HCT116 (cell line): ENCODE results near the gene RPS27L. TPM values are rescaled to one million over a fixed set of nuclear protein-coding genes. Genes with fewer than 3 reads are reported as not detected.
"Not testable (repeated sequence)": the region's sequence is repeated elsewhere in the genome, so short reads cannot be mapped to it uniquely, and the experiment has no call there.

Experiments used
- ATAC-seq: fragments of 200-7000 bp; cut with Tn5 transposase; 2 replicates; pipeline ENCODE4 v1.9.1; 2020; ENCODE audit warnings: mild to moderate bottlenecking, moderate library complexity
- BruUV-seq: library from RNA; stranded (reverse); fragments of 400-500 nt; replicated peaks from 2 replicates; lab custom pipeline; 2021; lab: Mats Ljungman, UMichigan
- CTCF ChIA-PET: fragments of 300-600 bp; sonication (Branson Sonifier 250); formaldehyde crosslinking; loops from one replicate; lab custom pipeline; 2021; ENCODE audit warnings: antibody characterized with exemption; lab: Charles Lee
- POLR2A ChIA-PET: fragments of 300-600, 350-600 bp; sonication (Branson Sonifier 250); formaldehyde crosslinking; loops from one replicate; lab custom pipeline; 2021; ENCODE audit warnings: antibody characterized with exemption; lab: Charles Lee
- RAD21 ChIA-PET, 2 experiments: fragments of 300-600 bp; sonication (Branson Sonifier 250); formaldehyde crosslinking; loops; one replicate each; lab custom pipeline; 2023; ENCODE audit warnings: low total read pairs in 2 of 2; ENCODE audit not compliant: uncharacterized antibody in 2 of 2, unreplicated experiment in 2 of 2, low non-redundant PET in 1 of 2; lab: Charles Lee
- DNase-seq: peaks from one replicate; pipeline ENCODE4 v3.0.0-alpha.2; 2010; ENCODE audit warnings: low read depth, low spot score
- H2AFZ ChIP-seq: fragments of 200-600 bp; shearing (Covaris generic), sonication (generic); 2 replicates; pipeline ENCODE4 v1.6.1; 2017; ENCODE audit warnings: low read depth, mixed run types, mixed read lengths, antibody characterized with exemption, low read length; ENCODE audit not compliant: poor library complexity, severe bottlenecking
- H3K27ac ChIP-seq: 2 replicates; pipeline ENCODE4 v1.5.1; 2012; ENCODE audit warnings: low read depth, low read length
- H3K27me3 ChIP-seq: fragments of 200-600 bp; sonication (generic); 2 replicates; pipeline ENCODE4 v1.6.1; 2016; ENCODE audit warnings: mixed run types, low read length, mixed read lengths; ENCODE audit not compliant: insufficient read depth
- H3K36me3 ChIP-seq, 2 experiments: fragments of 200-500 bp in 1 of 2; fragments of 200-600 bp in 1 of 2; sonication (Bioruptor generic) in 1 of 2; sonication (generic) in 1 of 2; 2 replicates each; pipeline versions ENCODE4 v1.5.1 to v1.6.1; 2014 to 2016; ENCODE audit warnings: low read length in 2 of 2, inconsistent platforms in 1 of 2, mixed read lengths in 1 of 2, mixed run types in 1 of 2; ENCODE audit not compliant: insufficient read depth in 2 of 2, control insufficient read depth in 1 of 2
- H3K4me1 ChIP-seq, 2 experiments: fragments of 200-600 bp in 1 of 2; sonication (generic) in 1 of 2; 2 replicates each; pipeline versions ENCODE4 v1.5.1 to v1.6.1; 2012 to 2017; ENCODE audit warnings: low read length in 2 of 2, inconsistent platforms in 1 of 2, mild to moderate bottlenecking in 1 of 2, mixed read lengths in 1 of 2, mixed run types in 1 of 2, moderate library complexity in 1 of 2; ENCODE audit not compliant: insufficient read depth in 2 of 2, control insufficient read depth in 1 of 2
- H3K4me2 ChIP-seq: fragments of 200-600 bp; sonication (generic); 2 replicates; pipeline ENCODE4 v1.6.1; 2017; ENCODE audit warnings: mixed run types, low read length, mixed read lengths
- H3K4me3 ChIP-seq, 2 experiments: fragments of 200-600 bp in 1 of 2; sonication (generic) in 1 of 2; replicated peaks in 1 of 2; 2 replicates each; pipeline ENCODE4 v1.5.1; 2011 to 2016; ENCODE audit warnings: low read length in 2 of 2, control low read depth in 1 of 2, low read depth in 1 of 2, mild to moderate bottlenecking in 1 of 2, mixed read lengths in 1 of 2, mixed run types in 1 of 2
- H3K79me2 ChIP-seq: fragments of 200-600 bp; sonication (generic); 2 replicates; pipeline ENCODE4 v1.6.1; 2017; ENCODE audit warnings: mild to moderate bottlenecking, mixed run types, low read length, moderate library complexity, mixed read lengths; ENCODE audit not compliant: insufficient read depth
- H3K9ac ChIP-seq: fragments of 200-600 bp; sonication (generic); 2 replicates; pipeline ENCODE4 v1.6.1; 2016; ENCODE audit warnings: low read length, mixed read lengths
- H3K9me2 ChIP-seq: fragments of 200-600 bp; sonication (generic), shearing (Covaris generic); 2 replicates; pipeline ENCODE4 v1.6.1; 2017; ENCODE audit warnings: mixed run types, mild to moderate bottlenecking, moderate library complexity; ENCODE audit not compliant: insufficient read depth
- H3K9me3 ChIP-seq, 2 experiments: fragments of 200-500 bp in 1 of 2; fragments of 200-600 bp in 1 of 2; sonication (Bioruptor generic) in 1 of 2; sonication (generic) in 1 of 2; 2 replicates each; pipeline ENCODE4 v1.6.1; 2014 to 2017; ENCODE audit warnings: low read length in 2 of 2, mixed read lengths in 2 of 2, inconsistent platforms in 1 of 2, low read depth in 1 of 2, mild to moderate bottlenecking in 1 of 2, mixed run types in 1 of 2, moderate library complexity in 1 of 2; ENCODE audit not compliant: control insufficient read depth in 1 of 2, insufficient read depth in 1 of 2
- H4K20me1 ChIP-seq: fragments of 200-600 bp; sonication (generic), shearing (Covaris generic); 2 replicates; pipeline ENCODE4 v1.6.1; 2017; ENCODE audit warnings: mixed run types, mild to moderate bottlenecking, moderate library complexity; ENCODE audit not compliant: insufficient read depth
- CBX3 ChIP-seq: IDR thresholded peaks from 2 replicates; pipeline ENCODE4 v1.6.1; 2012; ENCODE audit warnings: low read depth
- EGR1 ChIP-seq: IDR thresholded peaks from 2 replicates; pipeline ENCODE4 v1.6.1; 2012; ENCODE audit warnings: low read depth
- ELF1 ChIP-seq: IDR thresholded peaks from 2 replicates; pipeline ENCODE4 v1.6.1; 2012; ENCODE audit warnings: low read depth, borderline replicate concordance
- FOSL1 ChIP-seq: IDR thresholded peaks from 2 replicates; pipeline ENCODE4 v1.6.1; 2012; ENCODE audit warnings: low read depth
- REST ChIP-seq: IDR thresholded peaks from 2 replicates; pipeline ENCODE4 v1.6.1; 2012; ENCODE audit warnings: low read depth
- TCF7L2 ChIP-seq: IDR thresholded peaks from 2 replicates; pipeline ENCODE4 v1.7.0; 2011; ENCODE audit warnings: borderline replicate concordance, inconsistent platforms; ENCODE audit not compliant: insufficient read depth, insufficient read length; ENCODE audit errors: extremely low read depth
- YY1 ChIP-seq: IDR thresholded peaks from 2 replicates; pipeline ENCODE4 v1.6.1; 2011; ENCODE audit warnings: low read length, low read depth, moderate library complexity, mild to moderate bottlenecking; ENCODE audit not compliant: insufficient replicate concordance; ENCODE audit errors: extremely low read depth
- intact Hi-C: fragments of 100-400 bp; cut with micrococcal nuclease; formaldehyde crosslinking; loops from 2 replicates; pipeline ENCODE4 v1.10.0; 2022
- total RNA-seq: library from RNA; stranded (reverse); gene quantifications from one replicate; pipeline ENCODE4 v1.2.1, GENCODE V29; 2021; ENCODE audit not compliant: unreplicated experiment

Gene RPS27L
- total RNA-seq, 1 experiment from 2014 or later, result 139 TPM

- no peak for TF ChIP-seq REST
- no peak for TF ChIP-seq ELF1
- no peak for TF ChIP-seq FOSL1
- TF ChIP-seq YY1, result no peak
- TF ChIP-seq EGR1, result no peak
- TF ChIP-seq TCF7L2, result no peak
- TF ChIP-seq CBX3, result no peak
Observed at GRCh38 chr15:63103416-63103815, 53.9 kb downstream of the RPS27L start (continued).

GRCh38 chr15:63099581-63099980, 57.7 kb downstream of the RPS27L start:
- POLR2A ChIA-PET, H3K9me3 ChIP-seq, H3K9ac ChIP-seq, H3K4me1 ChIP-seq, intact Hi-C loops, RAD21 ChIA-PET, H3K27ac ChIP-seq, H3K4me2 ChIP-seq, H4K20me1 ChIP-seq, H3K9me2 ChIP-seq, H3K4me3 ChIP-seq, DNase-seq, BruUV-seq, H3K79me2 ChIP-seq, H3K27me3 ChIP-seq, H3K36me3 ChIP-seq, ATAC-seq, H2AFZ ChIP-seq: not testable (repeated sequence)
- CTCF ChIA-PET, result interaction anchor here (0.6 kb wide), 1 partner anchor 441 kb away, joined by 3 read pairs; no protein-coding TSS in a partner anchor

GRCh38 chr15:63098901-63099300, 58.4 kb downstream of the RPS27L start:
- H3K9me3 ChIP-seq, H4K20me1 ChIP-seq, BruUV-seq, H3K79me2 ChIP-seq, POLR2A ChIA-PET, DNase-seq, H3K36me3 ChIP-seq, H3K9ac ChIP-seq, H3K4me1 ChIP-seq, intact Hi-C loops, H3K27me3 ChIP-seq, H3K4me3 ChIP-seq, H3K27ac ChIP-seq, ATAC-seq, H3K9me2 ChIP-seq, RAD21 ChIA-PET, CTCF ChIA-PET, H3K4me2 ChIP-seq, H2AFZ ChIP-seq: not testable (repeated sequence)
